Measurements from ENCODE around the gene CHTF8.
"Not testable (repeated sequence)": the region's sequence is repeated elsewhere in the genome, so short reads cannot be mapped to it uniquely, and the experiment has no call there.

CHTF8 gene

GRCh38 chr16:69133373-69133954 lies 1.1 kb upstream of the CHTF8 start:
- no peak for DNase-seq

GRCh38 chr16:69131839-69132423 lies 457 bp downstream of the CHTF8 start:
- peak; percentile 78 for DNase-seq

- DNase-seq: peak; percentile 22
Measured at GRCh38 chr16:69131167-69131838, 1.1 kb downstream of the CHTF8 start.

GRCh38 chr16:69130461-69130860 lies 1.9 kb downstream of the CHTF8 start:
- DNase-seq: no peak

- no peak for DNase-seq
Measured at GRCh38 chr16:69127966-69128510, 4.3 kb downstream of the CHTF8 start.

- DNase-seq: not testable (repeated sequence)
Measured at GRCh38 chr16:69126801-69127200, 5.6 kb downstream of the CHTF8 start.

GRCh38 chr16:69126221-69126620 lies 6.2 kb downstream of the CHTF8 start:
- no peak for DNase-seq

- DNase-seq: not testable (repeated sequence)
Measured at GRCh38 chr16:69124961-69125360, 7.4 kb downstream of the CHTF8 start.

- DNase-seq: not testable (repeated sequence)
Measured at GRCh38 chr16:69124406-69124805, 8.0 kb downstream of the CHTF8 start.

GRCh38 chr16:69123910-69124309 lies 8.5 kb downstream of the CHTF8 start:
- DNase-seq: peak; percentile 77

- DNase-seq: no peak
Measured at GRCh38 chr16:69120096-69120664, 12.2 kb downstream of the CHTF8 start.

GRCh38 chr16:69119536-69119935 lies 12.9 kb downstream of the CHTF8 start:
- no peak for DNase-seq

GRCh38 chr16:69118994-69119393 lies 13.4 kb downstream of the CHTF8 start:
- no peak for DNase-seq

- no peak for DNase-seq
Measured at GRCh38 chr16:69118468-69118867, 13.9 kb downstream of the CHTF8 start.

GRCh38 chr16:69116906-69117305 lies 15.5 kb downstream of the CHTF8 start:
- DNase-seq: no peak

- no peak for DNase-seq
Measured at GRCh38 chr16:69116256-69116875, 16.0 kb downstream of the CHTF8 start.

GRCh38 chr16:69115837-69116236 lies 16.6 kb downstream of the CHTF8 start:
- no peak for DNase-seq

- no peak for DNase-seq
Measured at GRCh38 chr16:69115361-69115760, 17.0 kb downstream of the CHTF8 start.

GRCh38 chr16:69114976-69115355 lies 17.4 kb downstream of the CHTF8 start:
- DNase-seq: no peak

GRCh38 chr16:69114346-69114975 lies 17.9 kb downstream of the CHTF8 start:
- no peak for DNase-seq

GRCh38 chr16:69113216-69113615 lies 19.2 kb downstream of the CHTF8 start:
- no peak for DNase-seq

GRCh38 chr16:69112285-69113129 lies 19.9 kb downstream of the CHTF8 start:
- peak; percentile 31 for DNase-seq

All from CD4-positive, alpha-beta T cell treated with Interleukin-21 for 1 hour (primary cell).